NCI-H187 (cell line): Measurements from ENCODE around the gene XXYLT1.
A peak's percentile ranks its signal among the peaks of the same experiment; 100 is the strongest.

Experiments
- DNase-seq, 2 experiments: peaks; one replicate each; lab custom pipeline; 2025; lab: John Stamatoyannopoulos, UW

XXYLT1 gene

GRCh38 chr3:195151402-195151801 lies 119.6 kb downstream of the XXYLT1 start:
- DNase-seq = no peak

DNA sequence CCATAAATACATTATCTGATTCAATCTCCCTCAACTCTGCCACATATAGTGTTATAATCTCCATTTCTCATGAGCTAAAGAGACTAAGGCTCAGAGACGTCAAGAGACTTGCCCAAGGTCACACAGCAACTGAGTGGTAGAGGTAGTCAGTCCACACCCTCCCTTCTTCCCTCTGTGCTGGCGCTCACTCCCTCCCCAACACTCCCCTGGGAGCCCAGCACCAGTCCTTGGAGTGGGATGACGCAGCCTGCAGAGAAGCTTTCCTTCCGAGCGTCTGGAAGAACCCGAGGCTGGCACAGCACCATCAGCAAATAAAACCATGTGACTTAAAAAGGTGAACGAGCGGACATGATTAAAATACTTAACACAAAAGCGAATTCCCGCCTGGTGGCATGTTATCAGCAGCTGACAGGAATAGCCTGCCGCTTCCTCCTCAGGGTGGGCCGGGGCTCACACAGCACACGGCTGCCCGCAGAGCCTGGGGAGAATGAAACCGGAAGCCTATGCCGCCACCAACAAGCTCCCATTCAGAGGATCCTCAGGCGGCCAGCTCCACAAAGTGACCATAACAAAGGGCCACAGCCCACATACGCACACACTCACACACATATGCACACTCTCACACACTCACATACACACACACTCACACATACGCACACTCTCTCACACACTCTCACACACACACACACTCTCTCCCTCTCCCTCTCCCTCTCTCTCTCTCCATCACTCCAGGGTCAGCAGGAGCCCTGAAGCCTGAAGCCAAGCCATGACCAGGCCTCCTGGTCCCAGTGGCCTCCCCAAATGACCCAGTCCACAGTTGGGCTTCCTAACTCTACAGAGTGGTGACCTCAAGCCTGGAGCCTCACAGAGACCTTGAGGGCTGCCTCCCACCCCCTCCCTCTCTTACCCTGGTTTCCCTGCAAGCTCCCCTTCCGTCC lies 120.5 kb downstream of the XXYLT1 start:
- DNase-seq = peak; percentile 26 to 77

DNA sequence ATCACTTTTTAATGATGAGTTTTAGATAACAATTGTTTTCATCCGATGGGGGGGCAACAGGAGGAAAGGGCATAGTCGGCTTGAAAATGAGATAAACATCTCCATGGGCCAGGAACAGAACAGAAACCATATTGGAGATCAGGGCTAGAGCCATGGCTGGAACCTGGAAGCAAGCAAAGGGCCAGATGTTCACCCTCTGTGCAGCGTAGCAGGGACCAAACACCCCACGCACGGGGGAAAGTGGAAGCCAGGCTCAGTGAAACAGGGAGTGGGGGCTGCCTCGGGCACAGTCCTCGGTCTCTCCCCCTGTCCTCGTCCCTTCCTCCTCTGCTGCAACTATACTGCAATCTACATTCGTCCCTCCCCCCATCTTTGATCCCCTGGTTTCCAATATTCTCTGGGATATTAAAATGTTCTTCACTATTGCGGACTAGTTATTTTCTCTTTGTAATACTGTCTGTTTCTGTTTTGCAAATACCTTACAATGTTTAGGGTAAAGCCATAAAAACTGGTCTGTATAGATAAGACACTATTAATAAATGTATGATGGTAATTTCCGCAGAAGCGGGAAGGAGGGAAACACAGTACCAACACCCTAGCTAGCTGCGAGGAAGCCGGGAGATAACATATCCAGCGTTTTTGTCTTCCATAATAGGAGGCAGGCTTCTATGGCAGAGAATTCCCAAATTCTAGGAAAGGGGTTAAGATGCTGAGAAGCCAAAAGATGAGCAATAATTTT lies 121.5 kb downstream of the XXYLT1 start:
- no peak for DNase-seq

DNA sequence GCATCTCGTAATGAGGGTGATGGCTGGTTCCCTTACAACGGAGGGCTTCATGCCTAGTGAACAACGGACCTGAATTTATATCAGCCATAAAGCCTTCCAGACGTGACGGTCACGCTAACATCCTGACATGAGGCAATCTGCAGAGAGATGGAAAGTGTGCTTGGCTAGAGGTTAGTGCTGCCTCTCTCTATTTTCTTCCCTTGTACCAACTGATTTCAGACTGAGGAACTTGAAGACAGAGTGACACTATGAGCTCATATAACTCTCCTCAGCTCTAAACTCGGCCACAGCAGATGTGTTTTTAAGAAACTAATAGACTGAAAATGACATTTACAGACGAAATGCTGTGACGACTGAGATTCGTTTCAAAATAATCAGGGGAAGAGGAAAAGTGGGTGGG lies 122.4 kb downstream of the XXYLT1 start:
- DNase-seq = no peak

DNA sequence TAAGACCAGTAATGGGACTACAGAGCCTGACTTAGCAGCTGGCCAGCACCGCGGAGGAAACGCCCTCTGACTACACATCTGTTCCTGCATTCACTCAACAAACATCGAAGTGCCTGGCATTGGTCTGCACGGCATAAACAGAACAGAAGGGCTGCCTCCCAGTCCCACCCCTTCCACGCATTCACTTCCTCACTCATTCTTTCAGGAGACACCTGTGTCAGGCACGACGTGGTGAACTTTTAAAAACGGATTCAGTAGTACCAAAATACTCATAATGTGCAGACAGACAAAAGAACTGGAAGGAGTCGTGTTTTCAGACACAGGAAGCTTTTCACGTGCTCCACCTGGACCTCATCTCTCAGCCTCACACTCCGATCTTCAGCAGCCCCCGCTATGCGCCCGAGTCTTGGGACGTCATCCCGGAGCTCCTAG lies 123.3 kb downstream of the XXYLT1 start:
- DNase-seq = no peak

GRCh38 chr3:195146131-195146530 lies 124.8 kb downstream of the XXYLT1 start:
- no peak for DNase-seq

DNA sequence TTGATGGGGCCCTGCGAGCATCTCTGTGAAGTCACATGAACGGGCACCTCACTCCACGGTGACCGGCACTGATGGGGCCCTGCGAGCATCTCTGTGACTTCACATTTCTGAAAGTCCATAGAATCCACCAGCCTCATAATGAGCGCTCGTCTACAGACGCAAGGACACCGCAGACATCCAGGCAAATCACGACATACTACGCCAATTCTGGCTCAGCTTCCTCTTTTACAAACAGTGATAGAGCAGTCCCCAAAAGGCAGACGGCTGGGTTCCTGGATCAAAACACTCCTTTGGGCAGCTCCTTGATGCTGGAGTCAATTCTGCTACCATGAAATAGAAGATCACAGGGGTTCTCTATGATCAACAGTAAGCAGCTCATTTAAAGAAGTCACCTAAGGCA lies 125.4 kb downstream of the XXYLT1 start:
- no peak for DNase-seq

GRCh38 chr3:195143221-195143620 lies 127.7 kb downstream of the XXYLT1 start:
- DNase-seq = no peak

DNA sequence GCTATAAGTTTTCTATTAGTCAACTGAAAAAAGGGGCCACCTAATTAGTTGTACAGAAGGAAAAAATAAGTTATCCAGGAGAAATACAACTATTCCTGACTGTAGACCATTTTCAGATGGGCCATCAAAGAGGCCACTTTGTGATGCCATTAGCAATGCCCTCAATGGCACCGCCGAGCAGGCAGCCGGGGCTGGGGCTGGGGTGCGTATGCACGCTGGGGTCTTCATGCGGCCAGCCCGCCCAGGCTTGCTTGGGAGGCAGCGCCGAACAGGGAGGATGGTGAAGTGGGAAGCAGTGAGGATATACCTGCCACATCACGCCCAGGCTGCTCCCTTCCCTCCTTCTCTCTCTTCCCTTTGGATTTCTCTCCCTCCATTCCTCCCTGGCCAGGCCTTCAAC lies 128.4 kb downstream of the XXYLT1 start:
- DNase-seq = no peak

GRCh38 chr3:195140816-195141793 lies 129.9 kb downstream of the XXYLT1 start:
- DNase-seq = no peak

DNA sequence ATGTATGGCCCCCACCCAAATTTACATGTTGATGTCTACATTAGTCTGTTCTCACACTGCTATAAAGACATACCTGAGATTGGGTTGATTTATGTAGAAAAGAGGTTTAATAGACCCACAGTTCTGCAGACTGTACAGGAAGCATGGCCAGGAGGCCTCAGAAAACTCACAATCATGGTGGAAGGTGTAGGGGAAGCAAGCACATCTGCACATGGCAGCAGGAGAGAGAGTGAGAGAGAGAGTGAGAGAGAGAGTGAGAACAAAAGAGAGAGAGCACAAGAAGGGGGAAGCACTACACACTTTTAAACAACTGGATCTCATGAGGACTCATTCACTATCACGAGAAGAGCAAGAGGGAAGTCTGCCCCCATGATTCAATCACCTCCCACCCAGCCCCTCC lies 130.5 kb downstream of the XXYLT1 start:
- DNase-seq = no peak

DNA sequence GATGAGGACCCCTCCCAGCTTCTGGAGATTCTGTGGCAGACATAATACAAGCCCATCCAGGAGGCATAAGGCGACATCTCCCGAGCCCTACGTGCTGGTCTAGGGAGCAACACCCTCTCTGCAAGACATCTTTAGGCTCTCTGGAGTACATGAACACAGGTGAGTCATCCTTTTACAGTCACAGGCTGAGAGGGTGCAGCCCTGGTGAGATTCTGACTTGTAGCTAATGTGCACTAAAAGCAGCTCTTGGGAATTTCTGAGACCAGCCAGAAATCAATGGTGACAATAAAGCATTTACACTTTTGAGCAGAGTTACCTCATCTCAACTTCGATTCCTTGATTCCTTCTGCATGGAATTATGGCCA lies 131.1 kb downstream of the XXYLT1 start:
- DNase-seq = no peak

DNA sequence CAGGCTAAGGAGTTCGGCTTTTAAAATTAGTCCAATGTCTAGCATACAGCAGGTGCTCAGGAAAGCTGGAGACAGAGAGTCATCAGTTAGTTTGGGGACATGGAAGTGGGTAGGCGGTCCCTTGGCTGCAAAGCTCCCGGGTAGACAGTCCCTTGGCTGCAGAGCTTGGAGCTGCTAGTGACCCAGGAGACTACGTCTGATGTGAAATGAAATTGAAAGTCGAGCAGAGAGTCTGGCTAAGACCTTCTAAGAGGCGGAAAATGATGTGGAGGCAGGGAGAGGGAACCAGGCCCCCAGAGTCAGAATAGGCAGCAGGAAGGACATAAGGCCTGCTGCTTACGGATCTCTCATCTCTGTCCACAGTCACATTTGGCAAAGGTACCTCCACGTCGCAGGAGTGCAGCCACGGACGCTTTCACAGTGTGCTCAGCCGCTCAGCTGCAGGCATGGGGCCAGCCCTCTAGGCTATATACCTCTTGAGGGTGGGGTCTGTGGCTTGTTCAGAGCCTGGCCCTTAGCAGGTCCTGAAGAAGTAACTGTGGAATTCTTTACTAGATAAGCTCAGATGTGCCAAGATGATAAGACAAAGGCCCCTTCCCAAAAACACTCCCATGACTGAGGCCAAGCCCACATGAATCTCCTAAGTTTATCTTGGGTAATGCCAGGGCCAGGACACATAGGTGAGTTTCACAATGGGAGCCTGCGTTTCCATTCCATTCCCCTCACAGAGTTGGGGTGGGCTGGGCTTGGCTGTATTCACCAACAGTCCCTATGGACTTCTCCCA lies 131.7 kb downstream of the XXYLT1 start:
- no peak for DNase-seq

DNA sequence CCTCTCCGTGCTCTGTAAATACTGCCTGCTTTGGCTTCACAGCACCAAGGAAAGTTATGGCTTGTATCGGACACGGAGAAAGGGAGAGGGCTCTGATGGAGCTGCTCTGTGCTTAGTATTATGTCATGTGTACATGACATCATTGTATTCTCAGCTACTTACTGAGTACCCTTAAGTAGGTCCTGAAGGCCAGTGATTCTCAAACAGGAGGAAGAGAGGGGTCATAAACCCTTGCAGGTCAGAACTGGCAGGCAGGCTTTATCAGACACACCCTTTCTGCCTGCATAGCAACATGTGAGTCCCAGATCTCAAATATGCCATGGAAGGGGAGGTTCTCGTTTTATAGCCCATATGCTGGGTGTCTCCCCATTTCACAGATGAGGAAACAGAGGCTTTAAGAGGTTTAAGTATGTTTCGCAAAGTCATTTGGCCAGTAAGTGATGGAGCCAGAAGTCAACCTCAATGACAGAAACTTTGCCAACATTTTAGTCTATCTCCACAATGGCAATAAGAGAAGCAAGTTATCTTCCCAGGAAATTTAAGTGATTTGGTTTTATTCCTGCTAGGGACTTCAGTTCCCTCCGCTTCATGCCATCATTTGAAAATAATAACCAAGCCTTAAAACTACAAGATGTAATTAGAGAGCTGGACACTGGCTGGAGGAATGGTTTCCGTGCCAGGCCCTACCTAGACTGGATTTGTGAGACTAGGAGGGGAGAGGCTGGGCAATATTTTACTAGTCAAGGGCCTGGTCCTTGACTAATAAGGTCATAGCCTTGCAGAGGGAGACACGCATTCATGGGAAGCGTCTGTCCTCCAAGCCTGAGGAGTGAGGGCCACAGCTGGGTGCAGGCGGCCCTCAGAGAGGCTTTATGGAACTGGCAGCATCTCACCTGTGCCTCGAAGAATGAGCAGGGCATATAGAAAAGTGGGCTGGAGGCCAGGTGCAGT lies 133.0 kb downstream of the XXYLT1 start:
- no peak for DNase-seq

DNA sequence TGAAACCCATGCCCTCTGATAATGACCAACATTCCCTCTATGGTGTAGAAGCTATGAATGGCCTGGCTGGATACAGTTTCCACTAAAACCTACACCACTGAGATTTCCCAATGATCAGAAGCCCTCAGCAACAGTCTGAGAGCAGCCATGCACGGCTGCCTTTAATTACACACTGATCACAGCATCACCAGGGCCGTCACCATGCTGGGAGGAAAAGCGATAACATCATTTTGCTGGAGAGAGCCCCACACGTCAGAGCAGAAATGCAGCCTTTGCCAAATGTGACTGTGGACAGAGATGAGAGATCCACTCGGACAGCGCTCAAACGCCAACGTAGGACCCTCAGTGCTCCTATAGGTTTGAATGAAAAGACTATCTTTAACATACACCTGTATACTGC lies 135.0 kb downstream of the XXYLT1 start:
- DNase-seq = no peak

- DNase-seq = no peak
Observed at GRCh38 chr3:195134431-195134830, 136.5 kb downstream of the XXYLT1 start.

DNA sequence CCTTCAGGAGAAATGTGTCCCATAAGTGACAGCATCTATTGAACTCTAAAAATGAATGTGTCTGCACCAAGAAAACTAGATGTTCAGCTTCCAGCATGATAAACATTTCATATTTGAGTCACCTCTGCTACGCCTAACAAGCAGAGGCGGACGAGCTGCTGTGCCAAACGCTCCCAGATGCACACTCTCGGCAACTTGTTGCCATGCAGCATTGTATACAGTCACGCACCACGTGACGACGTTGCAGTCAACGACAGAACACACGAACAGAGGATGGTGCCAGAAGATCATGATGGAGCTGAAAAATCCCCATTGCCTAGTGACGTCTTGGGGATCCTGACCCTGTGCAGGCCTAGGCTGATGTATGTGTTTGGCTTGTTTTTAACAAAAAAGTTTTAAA lies 137.5 kb downstream of the XXYLT1 start:
- DNase-seq = no peak

- DNase-seq = no peak
Observed at GRCh38 chr3:195133013-195133412, 137.9 kb downstream of the XXYLT1 start.

GRCh38 chr3:195131176-195131575 lies 139.8 kb downstream of the XXYLT1 start:
- DNase-seq = no peak
